GM12801 (cell line): Measurements from ENCODE around the gene GPR78.

Source experiments
- TF ChIP-seq, protein P1 (sequence below): IDR thresholded peaks from one replicate; pipeline ENCODE4 v1.5.1; 2011; ENCODE audit warnings: control low read depth; ENCODE audit not compliant: insufficient read length; ENCODE audit errors: extremely low read depth

The GPR78 gene

DNA sequence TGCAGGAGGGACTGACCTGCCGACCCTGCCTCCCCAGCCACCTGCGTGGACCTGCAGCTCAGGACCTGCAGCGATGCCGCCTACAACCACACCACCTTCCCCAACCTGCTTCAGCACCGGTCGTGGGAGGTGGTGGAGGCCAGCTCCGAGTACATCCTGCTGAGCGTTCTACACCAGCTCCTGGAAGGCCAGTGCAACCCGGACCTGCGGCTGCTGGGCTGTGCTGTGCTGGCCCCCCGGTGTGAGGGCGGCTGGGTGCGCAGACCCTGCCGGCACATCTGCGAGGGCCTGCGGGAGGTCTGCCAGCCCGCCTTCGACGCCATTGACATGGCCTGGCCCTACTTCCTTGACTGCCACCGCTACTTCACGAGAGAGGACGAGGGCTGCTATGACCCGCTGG lies 20.9 kb downstream of the GPR78 start:
- TF ChIP-seq, protein P1, sequence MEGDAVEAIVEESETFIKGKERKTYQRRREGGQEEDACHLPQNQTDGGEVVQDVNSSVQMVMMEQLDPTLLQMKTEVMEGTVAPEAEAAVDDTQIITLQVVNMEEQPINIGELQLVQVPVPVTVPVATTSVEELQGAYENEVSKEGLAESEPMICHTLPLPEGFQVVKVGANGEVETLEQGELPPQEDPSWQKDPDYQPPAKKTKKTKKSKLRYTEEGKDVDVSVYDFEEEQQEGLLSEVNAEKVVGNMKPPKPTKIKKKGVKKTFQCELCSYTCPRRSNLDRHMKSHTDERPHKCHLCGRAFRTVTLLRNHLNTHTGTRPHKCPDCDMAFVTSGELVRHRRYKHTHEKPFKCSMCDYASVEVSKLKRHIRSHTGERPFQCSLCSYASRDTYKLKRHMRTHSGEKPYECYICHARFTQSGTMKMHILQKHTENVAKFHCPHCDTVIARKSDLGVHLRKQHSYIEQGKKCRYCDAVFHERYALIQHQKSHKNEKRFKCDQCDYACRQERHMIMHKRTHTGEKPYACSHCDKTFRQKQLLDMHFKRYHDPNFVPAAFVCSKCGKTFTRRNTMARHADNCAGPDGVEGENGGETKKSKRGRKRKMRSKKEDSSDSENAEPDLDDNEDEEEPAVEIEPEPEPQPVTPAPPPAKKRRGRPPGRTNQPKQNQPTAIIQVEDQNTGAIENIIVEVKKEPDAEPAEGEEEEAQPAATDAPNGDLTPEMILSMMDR, result no peak

DNA sequence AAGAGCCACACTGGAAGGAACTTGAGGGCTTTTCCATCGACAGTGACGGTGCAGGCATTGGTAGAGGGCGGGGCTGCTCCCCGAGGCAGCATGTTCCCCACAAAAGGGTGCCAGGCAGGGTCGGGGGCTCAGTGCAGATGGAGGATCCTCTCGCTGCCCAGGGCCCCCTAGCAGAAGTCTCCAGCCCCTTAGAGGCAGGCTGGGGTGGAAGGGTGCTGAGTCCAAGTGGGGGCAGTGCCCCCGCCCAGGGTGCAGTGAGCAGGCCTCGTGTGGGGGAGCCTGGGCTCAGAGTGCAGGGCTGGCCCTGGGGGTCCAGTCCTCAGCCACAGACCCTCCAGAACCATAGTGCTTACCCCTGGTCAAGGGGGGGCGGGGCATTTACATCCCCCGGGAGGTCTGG lies 21.4 kb downstream of the GPR78 start:
- TF ChIP-seq, protein P1, result no peak

DNA sequence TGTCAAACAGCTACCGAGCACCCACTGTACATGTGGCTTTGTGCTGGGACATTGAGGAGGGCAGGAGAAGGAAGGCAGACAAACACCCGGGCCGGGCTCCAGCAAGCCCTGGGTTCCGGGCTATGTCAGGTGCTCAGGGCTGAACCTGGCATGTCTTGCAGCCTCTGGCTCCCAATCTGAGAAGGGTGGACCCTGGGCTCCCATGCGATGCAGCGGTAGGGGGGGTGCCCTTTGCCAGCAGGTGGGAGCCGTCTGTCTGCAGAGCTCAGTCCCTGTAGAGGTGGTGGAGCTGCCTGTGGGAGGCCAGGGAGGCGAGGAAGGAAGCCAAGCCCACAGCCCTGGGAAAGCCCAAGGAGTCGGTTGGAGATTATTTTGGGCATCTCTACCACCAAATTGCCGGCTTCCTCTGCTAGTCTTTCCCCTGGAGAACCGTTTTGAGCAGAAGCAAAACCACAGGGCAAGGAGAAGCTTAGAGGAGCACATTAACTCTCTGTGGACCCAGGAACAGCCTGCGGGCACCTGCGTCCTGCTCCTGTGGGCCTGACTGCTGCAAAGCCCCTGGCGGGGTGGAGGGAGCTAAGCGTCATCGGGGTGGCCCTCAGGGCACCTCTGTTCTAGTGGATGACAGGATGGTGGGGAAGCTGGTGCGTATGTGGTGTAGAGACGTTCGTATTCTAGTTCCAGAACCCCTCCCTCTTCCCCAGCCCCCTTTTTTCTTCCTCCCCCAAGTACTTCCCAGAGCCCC lies 22.7 kb downstream of the GPR78 start:
- TF ChIP-seq, protein P1, result no peak

DNA sequence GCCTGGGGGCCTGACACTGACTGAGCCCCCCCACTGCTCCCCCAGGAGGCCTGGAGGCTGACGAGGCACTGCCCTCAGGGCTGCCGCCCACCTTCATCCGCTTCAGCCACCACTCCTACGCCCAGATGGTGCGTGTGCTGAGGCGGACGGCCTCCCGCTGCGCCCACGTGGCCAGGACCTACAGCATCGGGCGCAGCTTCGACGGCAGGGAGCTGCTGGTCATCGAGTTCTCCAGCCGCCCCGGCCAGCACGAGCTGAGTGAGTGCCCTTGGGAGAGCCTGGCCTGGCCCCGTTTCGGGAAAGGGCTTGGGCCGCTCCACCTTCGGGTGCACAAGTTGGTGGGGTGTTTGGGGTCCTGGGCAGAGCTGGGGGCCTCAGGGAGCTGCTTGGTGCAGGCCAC lies 23.7 kb downstream of the GPR78 start:
- TF ChIP-seq, protein P1, result no peak

DNA sequence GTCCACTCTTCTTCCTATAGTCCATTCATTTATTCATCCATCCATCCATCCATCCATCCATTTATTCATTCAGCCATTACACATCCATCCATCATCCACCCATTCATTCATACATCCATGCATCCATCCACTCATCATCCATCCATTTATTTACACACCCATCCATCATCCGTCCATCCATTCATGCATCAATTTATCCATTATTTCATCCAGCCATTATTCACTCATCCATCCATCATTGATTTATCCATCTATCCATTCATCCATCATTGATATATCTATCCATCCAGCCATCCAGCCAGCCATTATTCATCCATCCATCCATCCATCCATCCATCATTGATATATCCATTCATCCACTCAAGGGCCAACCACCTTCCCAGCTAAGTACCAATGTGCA lies 25.1 kb downstream of the GPR78 start:
- TF ChIP-seq, protein P1, result no peak

DNA sequence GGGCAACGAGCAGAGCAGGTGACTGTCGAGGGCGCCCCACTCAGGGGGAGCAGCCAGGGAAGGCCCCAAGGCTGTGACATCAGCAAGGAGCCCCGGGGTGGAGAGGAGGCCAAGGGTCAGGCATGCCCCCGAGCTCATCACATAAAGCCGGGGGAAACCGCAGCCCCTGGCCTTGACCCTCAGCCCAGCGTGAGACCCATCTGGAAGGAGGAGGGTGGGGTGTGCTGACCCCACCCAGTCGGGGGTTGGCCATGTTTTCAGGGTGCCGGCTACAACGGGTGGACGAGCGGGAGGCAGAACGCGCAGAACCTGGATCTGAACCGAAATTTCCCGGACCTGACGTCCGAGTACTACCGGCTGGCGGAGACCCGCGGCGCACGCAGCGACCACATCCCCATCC lies 26.3 kb downstream of the GPR78 start:
- TF ChIP-seq, protein P1, result no peak

DNA sequence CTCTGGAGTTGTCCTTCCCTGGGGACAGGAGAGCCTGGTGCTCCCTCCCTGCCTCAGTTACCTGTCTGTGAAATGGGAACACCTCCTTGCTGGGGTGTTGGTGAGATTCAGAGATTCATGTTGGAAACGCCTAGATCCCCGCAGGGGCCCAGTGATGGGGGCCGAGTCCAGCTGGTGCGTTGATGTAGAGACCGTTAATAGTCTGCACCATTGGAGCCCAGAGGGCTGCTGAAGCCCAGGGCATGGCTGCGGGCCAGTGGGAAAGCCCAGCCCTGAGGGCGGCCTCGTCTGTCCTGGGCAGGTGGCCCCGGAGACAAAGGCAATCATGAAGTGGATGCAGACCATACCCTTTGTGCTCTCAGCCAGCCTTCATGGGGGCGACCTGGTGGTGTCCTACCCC lies 26.8 kb downstream of the GPR78 start:
- TF ChIP-seq, protein P1, result no peak
